ENCODE results near the gene CYSTM1.

The CYSTM1 gene

DNA sequence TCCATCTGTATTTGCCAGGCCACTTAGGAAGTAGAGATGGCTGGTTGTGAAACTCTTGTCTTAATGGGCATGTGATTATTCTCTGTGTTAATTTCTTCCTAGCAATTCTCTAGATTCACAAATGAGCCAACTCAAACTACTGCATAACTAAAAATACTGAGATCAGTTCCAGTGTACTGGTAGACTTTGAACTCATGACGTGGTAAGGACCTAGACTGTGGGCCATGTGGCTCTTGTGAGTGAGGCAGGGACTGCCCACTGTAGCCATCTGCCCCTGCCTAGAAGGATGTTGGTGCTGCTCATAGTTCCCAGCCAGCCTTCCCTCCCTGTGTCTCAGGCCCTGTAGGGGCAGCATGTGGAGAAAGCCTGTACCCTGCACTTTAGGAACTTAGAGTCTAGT lies 47.4 kb downstream of the CYSTM1 start:
- DNase-seq (ENCODE audit: low read depth): no peak
- H3K4me3 ChIP-seq (ENCODE audit: low read depth, low read length): no peak overlapping the region
- TF ChIP-seq, protein P1, sequence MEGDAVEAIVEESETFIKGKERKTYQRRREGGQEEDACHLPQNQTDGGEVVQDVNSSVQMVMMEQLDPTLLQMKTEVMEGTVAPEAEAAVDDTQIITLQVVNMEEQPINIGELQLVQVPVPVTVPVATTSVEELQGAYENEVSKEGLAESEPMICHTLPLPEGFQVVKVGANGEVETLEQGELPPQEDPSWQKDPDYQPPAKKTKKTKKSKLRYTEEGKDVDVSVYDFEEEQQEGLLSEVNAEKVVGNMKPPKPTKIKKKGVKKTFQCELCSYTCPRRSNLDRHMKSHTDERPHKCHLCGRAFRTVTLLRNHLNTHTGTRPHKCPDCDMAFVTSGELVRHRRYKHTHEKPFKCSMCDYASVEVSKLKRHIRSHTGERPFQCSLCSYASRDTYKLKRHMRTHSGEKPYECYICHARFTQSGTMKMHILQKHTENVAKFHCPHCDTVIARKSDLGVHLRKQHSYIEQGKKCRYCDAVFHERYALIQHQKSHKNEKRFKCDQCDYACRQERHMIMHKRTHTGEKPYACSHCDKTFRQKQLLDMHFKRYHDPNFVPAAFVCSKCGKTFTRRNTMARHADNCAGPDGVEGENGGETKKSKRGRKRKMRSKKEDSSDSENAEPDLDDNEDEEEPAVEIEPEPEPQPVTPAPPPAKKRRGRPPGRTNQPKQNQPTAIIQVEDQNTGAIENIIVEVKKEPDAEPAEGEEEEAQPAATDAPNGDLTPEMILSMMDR (IDR thresholded peaks at IDR 0.05; ENCODE audit: insufficient read depth, low read depth, low read length, missing control alignments): no peak

DNA sequence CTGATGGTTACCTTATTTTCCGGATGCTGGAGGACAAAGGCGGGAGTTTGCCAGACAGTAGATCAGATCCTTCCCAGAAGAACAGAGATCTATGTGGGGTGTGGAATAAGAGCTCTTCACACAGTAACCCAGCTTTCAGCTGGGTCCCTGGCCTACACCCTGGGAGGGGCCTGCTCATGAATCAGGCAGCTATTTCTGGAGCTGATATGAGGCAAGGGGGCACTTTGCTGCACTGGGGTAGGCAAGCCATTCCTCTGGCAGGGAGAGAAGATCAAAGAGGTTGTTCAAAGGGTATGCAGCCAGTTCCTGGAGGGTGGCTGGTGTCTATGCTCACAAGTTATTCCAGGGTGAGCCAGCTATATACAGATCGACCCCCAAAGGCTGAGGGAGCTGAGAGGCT lies 48.6 kb downstream of the CYSTM1 start:
- no peak for DNase-seq (ENCODE audit: low read depth)
- H3K4me3 ChIP-seq (ENCODE audit: low read depth, low read length): no peak overlapping the region
- TF ChIP-seq, protein P1 (IDR thresholded peaks at IDR 0.05; ENCODE audit: insufficient read depth, low read depth, low read length, missing control alignments): no peak

DNA sequence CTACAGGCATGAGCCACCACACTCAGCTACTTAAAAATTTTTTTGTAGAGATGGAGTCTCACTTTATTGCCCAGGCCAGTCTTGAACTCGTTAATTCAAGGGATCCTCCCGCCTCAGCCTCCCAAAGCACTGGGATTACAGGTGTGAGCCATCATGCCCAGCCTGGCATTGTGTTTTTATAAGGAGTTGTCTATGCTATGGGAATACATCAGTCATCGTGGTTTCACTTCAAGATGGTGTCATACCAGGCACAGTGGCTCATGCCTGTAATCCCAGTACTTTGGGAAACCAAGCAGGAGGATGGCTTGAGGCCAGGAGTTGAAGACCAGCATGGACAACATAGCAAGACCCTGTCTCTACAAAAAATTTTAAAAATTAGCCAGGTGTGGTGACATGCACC lies 49.7 kb downstream of the CYSTM1 start:
- no peak overlapping the region for H3K4me3 ChIP-seq (ENCODE audit: low read depth, low read length)
- DNase-seq (ENCODE audit: low read depth): no peak
- TF ChIP-seq, protein P1 (IDR thresholded peaks at IDR 0.05; ENCODE audit: insufficient read depth, low read depth, low read length, missing control alignments): no peak

DNA sequence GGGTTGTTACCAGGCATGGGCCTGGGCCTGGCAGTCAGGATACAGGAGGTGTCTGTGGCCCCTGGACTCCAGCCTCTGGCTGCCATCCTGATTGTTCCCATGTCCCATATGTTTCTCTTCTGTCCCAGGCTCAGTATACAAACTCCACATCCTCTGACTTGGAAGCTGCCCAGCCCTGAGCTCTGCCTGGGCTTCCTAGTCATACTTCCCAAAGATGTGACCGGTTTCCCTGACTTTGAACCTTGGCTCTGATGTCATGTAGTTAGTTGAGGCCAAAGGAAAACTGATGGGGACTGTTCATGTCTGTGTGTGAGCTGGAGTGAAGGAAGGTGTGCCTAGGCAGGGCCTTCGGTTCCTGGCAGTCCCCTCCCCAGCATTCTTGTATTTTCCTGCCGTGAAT lies 50.4 kb downstream of the CYSTM1 start:
- H3K4me3 ChIP-seq (ENCODE audit: low read depth, low read length): no peak overlapping the region
- no peak for DNase-seq (ENCODE audit: low read depth)
- TF ChIP-seq, protein P1 (IDR thresholded peaks at IDR 0.05; ENCODE audit: insufficient read depth, low read depth, low read length, missing control alignments): no peak

DNA sequence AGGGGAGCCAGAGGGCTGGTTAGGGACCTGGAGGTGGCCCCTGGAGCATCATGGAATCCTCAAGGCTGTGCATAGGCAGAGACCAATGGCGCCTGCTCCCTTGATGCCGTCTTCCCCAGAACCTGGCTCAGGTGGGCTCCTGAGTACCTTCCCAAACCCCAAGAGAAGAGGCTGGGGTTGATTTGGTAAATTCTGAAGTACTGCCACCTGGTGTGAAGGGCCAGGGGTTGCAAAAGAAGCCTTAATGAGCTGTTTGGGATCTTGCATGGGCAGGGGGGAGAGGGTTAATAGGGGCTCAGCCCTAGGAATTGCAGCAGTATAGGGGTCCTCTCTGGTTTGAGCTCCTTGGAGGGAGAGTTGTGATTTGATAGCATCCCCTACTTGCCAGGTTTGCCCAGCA lies 52.1 kb downstream of the CYSTM1 start:
- H3K4me3 ChIP-seq (ENCODE audit: low read depth, low read length): no peak overlapping the region
- DNase-seq (ENCODE audit: low read depth): no peak
- TF ChIP-seq, protein P1 (IDR thresholded peaks at IDR 0.05; ENCODE audit: insufficient read depth, low read depth, low read length, missing control alignments): no peak

DNA sequence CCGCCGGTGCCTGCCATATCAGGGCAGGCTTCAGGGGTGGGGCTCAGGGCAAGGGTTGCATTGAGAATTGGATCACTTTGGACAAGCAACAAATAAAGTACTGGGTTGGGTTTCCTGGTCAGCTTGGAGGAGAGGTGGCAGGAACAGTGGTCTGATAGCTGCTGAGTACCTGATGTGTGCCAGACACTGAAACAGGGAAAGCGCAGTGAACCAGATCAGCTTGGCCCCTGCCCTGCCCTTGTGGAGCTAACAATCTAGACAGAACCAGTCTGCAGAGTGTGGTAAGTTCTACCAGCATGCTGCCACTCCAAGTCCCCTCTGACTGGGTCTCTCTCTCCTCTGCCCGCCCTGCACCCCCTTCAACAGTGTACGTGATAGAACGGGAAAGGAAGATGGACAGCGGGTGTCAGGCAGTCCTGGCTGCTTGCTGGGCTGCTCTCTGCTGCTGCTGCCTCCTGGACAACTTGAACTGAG lies 53.4 kb downstream of the CYSTM1 start:
- no peak for DNase-seq (ENCODE audit: low read depth)
- H3K4me3 ChIP-seq (ENCODE audit: low read depth, low read length): no peak overlapping the region
- TF ChIP-seq, protein P1 (IDR thresholded peaks at IDR 0.05; ENCODE audit: insufficient read depth, low read depth, low read length, missing control alignments): no peak

DNA sequence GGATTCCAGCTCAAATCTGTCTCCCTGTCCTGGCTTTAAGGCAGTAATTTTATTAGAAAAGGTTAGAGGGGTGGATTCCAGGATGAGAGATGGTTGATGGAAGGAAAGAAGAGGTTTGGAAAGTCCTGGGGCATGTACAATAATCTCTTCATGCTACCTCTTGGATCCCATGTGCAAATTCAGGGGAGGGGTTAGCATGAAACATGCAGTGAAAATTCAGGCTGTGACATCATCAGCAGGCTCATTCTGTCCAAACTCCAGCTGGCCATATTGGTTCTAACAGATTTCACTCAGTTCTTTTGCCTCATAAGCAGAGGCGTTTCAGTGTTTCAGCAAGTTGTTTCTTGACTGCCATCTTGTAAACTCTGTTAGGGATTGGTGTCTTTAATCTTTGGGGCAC lies 55.4 kb downstream of the CYSTM1 start:
- TF ChIP-seq, protein P1 (IDR thresholded peaks at IDR 0.05; ENCODE audit: insufficient read depth, low read depth, low read length, missing control alignments): no peak
- DNase-seq (ENCODE audit: low read depth): no peak
- no peak overlapping the region for H3K4me3 ChIP-seq (ENCODE audit: low read depth, low read length)

Data from GM12865 (cell line).